ENCODE measurements around the gene METAP1.
"Not testable (repeated sequence)": the region's sequence is repeated elsewhere in the genome, so short reads cannot be mapped to it uniquely, and the experiment has no call there.

Gene METAP1

DNA sequence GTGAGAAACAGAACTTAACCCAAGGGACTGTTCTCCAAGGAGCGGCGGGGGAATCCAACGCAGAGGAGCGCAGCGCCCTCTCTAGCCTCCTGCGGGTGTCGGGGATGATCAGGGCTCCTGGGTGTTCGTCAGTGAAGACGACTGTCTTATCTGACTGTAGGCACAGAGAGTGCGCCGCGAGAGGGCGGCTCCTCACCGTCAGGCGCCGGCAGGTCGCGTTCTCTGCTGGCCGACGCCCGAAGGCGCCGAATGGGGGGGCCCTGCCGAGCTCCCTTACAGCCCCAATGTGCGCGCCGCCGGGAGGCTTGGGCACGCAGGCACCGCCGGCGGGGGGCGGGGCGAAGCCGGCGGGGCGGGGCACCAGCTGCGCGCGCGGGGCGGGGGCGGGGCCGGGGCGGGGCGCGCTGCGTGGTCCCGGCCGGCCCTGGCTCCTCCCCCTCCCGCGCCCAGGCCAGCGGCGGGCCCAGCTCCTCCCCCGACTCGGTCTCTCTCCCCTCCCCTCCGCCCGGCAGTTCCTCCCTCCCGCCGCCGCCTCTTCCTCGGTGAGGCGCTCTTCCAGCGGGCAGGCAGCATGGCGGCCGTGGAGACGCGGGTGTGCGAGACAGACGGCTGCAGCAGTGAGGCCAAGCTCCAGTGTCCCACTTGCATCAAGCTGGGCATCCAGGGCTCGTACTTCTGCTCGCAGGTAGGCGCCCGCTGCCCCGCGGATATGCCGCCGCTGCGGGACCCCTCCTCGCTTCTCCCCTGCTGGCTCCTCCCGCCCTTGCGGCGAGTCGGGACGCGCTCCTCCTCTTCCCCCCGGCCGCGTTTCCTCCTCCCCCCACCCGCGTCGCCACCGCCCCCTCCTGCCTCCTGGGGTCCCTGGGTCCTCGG is at the start of gene METAP1:
Gene METAP1 (plus strand): TSS at position 539 of the 873 bp plus-strand sequence. CDS start 33 bp downstream, at position 572.
- peak; percentile 93 for DNase-seq

DNA sequence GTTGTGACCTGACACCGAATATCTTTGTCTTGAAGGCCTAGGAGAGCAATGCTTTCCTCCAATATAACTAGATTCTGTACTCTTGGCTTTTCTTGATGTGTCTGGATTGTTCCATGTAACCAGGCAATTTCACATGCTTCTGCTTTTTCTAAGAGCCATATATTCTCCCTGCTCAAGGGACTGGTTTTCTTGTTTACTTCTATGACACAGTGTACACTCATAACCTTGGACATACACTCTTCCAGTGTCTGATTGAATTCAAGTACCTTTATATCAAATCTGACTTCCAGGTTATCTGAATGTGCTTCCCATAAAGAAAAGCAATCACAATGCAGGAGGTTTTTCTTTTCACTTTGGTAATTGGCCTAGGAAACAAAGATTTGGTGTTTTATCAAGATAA is 49.2 kb upstream of the METAP1 start:
- DNase-seq: no peak

DNA sequence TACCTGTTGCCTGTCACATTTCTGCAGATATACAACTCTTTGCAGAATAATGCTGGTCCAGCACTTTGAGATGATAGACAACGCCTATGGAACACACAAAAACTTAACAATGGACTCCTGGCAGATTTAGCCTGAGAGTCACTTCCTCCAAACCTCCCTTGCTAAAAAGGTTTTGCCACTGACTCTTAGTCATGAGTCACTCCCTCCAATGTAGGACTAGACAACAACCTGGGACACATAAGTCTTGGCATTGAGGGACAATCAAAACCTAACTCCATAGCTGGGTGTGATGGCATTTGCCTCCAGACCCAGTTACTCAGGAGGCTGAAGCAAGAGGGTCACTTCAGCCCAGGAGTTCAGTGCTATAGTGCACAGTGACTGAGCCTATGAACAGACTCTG is 44.6 kb upstream of the METAP1 start:
- no peak for DNase-seq

DNA sequence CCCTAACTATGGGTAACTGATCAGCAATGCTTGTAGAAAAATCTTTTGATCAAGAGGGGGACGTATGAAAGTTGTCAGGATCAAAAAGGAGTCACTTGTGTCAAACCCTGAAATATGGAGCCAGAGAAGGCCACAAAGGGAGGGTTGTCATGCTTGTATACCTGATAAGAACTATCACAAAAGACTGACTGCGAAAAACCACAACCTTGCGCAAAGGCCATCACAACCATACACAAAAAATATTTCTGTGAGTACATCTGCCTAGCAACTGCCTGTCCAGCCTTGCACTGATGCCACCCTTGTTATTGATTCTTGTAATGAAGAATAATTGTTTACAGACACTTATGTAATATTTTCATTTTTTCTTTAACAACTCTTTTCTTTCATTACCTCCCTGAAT is 43.8 kb upstream of the METAP1 start:
- no peak for DNase-seq

DNA sequence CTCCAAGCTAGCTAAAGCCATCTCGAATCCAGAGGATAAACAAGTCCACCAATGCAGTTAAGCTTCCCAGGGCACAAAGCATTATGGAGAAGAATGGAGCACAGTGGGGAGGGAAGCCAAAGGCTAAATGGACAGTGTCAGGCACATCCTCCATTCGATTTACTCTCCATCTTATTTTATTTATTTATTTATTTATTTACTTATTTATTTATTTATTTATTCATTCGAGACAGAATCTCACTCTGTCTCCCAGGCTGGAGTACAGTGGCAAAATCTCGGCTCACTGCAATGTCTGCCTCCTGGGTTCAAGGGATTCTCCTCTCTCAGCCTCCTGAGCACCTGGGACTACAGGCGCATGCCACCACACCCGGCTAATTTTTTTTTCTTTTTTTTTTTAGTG is 40.3 kb upstream of the METAP1 start:
- no peak for DNase-seq

DNA sequence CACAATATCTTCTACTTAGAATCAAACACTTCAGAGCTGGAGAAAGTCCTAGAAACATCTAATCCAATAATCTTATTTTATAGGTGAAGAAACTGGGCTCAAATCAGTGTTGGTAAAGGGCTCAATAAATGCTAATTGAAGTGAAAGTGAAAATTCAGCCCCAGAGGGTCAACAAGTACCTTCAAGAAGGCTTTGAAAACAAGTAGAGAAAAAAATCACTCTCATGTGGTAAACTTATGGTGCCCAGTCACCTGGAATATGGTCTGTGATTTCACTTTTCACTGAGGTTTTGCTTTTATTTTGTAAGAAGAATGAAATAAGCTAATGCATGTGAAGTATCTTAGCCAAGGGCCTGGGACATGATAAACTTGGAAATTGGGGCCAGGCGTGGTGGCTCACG is 37.5 kb upstream of the METAP1 start:
- DNase-seq: no peak

DNA sequence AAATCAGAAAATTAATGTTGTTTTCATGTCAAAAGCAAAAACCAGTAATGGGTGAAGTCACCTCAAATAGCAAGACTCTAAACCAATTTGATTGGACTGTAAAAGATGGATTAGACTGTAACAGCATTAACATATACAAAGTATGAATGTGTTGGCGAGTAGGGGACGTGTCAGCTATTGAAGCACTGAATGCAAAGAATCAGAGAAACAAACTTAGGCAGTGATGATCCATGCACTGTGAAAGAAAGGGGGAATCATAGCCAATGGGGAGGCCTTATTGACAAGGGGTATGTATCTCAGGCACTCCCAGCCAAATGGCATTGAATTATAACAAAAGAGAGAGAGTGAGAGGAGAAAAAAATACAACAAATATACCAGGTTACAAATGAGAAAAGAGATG is 36.1 kb upstream of the METAP1 start:
- no peak for DNase-seq

DNA sequence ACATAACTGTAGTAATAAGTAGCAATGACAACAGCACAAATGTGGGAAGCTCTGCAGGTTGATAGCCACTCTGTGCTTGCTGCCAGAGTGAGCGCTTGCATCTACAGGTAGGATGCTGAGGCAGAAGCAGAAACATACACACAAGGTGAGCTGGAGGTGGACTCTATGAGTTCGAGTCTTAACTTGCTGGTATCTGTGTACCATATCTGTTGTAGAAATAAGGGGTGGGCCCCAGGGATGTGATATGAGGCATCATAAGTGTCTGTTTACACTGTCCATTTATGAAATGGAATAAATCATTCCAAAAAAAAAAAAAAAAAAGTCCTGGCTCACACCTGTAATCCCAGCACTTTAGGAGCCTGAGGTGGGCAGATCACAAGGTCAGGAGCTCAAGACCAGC is 33.8 kb upstream of the METAP1 start:
- no peak for DNase-seq

DNA sequence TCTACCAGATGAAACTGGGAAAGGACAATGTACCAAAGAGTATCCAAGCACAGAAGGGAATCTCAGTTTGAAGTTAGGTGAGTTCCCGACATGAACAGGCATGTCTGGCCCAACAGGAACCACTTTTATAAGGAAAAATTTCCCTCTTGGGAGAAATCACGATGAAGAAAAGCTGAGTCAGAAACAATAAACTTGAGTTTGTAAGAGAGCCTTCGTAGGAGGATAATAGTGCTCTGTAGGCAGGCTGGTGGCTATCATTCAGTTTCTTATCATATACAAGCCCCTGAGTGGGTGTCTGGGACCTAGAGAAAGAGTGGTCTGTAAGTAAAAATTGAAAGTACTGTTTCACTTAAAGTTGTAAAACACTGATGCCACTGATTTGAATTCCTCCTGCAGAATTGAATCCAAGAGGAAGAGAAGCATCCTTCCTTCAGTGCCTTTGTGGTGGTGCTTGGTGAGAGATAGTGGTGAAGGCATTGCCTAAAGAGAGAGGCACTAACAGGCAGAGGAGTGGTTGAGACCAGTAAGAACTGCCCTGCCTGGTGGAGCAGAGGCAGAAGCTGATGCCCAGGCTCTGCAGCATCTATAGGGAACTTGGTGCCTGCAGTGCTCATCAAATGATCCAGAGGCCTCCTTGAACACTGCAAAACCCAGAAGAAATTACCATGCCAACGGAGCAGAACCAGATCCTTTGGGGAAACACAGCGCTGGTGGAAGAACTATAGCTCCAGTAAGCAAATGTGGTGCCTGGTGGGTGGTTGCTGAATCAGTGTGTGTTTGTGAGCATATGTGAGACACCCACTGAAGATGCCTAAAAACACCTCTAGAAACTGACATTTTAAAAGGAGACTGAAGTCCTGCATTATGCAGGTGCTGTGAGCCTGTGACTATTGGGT is 31.7 kb upstream of the METAP1 start:
- no peak for DNase-seq

DNA sequence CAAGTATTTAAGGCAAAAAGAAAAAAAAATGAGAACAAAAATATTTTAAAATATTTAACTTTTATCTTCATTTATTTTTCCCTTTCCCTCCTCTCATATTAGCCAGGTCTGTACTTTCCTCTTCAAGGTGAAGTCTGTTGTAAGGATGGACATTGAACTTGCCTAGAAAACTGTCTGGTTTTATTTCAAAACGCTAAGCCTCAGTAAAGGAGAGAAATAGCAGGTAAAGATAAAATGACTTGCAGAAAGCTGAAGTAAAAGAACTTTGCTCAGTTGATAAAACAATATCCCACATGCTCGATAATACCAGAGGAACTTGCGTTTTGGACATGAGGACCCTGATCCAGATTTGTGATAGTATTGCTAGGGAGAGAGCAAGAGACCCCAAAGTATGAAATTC is 28.6 kb upstream of the METAP1 start:
- DNase-seq: no peak

DNA sequence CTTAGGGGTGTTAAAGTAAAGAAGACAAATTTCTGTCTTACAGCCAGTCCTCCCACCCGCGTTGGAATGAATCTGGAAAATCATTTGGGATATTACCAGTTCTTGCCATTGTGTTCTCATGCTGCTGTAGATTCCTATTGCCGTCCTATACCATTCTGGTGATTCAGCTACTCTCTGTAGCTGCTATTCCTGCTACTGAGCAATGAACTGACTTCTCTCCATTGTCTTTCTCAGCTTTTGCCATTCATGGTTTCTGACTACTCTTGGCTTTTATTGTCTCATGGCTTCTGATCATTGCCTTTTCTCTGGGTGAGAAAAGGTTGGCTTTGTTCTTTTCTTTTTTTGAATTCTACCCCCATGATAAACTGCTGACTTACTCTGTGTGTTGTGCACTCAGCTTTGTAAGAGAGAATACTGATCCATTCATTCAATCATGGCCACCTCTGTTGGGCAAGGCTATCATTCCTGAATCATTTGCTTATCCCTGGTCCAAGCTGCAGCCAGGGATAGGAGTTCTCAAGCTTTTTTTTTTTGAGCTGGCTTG is 27.7 kb upstream of the METAP1 start:
- no peak for DNase-seq

DNA sequence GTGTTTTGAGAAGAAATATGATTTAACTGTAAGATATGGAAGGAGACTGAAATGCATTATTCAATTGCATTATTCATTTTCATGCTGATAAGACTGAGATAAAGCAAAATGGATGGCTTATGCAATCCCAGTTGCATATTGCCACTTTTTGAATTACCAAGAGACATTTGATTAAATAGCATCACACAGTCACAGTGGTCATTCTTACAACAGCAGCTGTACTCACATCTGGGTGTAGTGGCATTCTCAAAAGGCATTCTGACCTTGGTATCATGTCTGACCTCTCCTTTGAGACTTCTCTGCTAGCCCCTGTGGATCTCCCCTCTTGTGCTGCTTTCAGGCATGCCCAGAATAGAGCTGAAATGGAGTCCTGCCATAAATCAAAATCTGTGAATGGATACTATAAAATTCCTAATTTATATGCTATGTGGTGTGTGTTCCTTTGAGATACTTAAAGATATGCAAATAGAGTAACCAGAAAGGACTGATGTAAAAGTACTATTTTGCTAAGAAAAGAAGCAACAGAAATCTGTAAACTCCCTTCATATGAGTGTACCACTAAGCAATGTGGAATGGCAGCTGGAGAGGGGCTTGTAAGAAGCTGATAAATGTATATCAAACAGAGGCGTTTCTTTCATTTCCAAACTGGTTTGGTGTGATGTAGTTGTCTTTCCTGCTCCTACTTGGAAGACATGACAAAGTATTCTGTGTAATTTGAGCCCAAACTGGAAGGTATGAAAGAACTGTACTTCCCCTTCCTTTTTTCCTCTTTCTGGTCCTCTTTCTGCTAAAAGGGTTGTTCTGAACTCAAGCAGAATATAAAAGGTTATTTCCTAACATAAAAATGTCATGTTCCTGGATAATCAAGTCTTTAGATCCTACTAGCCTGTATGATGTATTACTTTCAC is 25.4 kb upstream of the METAP1 start:
- DNase-seq: no peak

DNA sequence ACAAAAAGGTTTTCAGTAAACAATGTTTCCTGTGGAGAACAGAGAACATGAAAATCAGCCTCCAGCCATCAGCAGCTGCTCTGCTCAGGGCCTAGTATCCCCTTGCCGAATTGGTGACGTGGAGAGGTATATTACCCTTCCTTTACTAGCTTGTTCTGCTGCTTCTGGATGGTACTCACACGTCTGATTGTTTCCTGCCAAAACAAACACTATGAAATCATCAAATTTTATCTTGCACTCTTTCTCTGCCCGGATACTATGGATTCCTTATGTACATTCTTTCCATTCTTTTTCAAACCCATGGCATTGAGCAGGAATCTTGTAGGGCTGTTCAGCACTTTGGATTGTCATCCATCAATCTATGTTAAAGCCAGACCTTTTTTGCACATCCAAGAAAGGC is 18.8 kb upstream of the METAP1 start:
- no peak for DNase-seq

DNA sequence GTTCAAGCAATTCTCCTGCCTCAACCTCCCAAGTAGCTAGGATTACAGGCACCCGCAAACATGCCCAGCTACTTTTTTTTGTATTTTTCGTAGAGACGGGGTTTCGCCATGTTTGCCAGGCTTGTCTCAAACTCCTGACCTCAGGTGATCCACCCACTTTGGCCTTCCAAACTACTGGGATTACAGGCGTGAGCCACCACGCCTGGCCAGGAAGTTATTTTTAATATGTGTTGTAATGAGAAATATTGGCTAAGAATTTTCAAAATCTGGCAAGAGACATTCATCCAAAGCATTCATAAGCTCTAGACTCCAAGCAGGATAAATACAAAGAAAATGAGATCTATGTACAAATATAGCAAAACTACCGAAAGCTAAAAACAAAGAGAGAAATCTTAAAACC is 18.0 kb upstream of the METAP1 start:
- no peak for DNase-seq

DNA sequence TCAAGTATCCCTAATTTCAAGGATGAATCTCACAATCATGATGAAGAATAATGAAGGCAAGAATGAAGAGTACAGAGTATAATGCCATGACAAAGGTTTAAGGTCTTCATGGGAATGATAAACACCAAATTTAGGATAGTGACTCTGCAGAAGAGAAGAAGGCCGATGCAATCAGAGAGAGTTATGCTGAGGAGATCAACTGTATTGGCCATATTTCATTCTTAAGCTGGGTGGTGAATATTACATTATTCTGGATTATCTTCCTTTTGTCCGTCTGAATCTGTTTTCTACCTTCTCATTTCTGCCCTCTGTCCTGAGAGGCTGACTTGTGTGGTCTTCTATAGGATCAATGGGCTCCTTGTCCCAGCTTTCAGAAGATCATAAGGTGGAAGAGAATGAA is 7.8 kb upstream of the METAP1 start:
- no peak for DNase-seq

DNA sequence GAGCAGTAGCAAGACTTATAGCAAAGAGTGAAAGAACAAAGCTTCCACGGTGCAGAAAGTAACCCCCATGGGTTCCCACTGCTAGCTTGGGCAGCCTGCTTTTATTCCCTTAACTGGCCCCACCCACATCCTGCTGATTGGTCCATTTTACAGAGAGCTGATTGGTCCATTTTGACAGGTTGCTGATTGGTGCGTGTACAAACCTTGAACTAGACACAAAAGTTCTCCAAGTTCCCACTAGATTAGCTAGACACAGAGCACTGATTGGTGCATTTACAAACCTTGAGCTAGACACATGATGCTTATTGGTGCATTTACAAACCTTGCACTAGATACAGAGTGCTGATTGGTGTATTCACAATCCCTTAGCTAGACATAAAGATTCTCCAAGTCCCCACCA is 2.7 kb upstream of the METAP1 start:
- DNase-seq: not testable (repeated sequence)

DNA sequence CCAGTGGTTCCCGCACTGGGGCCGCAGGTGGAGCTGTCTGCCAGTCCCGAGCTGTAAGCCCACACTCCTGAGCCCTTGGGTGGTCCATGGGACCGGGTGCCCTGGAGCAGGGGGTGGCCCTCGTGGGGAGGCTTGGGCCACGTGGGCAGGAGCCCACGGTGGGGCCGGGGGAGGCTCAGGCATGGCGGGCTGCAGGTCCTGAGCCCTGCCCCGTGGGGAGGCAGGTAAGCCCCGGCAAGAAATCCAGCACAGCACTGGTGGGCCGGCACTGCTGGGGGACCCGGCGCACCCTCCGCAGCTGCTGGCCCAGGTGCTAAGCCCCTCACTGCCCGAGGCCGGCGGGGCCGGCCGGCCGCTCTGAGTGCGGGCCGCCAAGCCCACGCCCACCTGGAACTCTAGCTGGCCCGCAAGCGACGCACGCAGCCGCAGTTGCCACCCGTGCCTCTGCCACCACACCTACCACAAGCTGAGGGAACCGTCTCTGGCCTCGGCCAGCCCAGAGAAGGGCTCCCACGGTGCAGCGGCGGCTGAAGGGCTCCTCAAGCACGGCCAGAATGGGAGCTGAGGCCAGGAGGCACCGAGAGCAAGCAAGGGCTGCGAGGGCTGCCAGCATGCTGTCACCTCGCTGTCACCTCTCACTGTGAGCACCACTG is 2.0 kb upstream of the METAP1 start:
- no peak for DNase-seq

DNA sequence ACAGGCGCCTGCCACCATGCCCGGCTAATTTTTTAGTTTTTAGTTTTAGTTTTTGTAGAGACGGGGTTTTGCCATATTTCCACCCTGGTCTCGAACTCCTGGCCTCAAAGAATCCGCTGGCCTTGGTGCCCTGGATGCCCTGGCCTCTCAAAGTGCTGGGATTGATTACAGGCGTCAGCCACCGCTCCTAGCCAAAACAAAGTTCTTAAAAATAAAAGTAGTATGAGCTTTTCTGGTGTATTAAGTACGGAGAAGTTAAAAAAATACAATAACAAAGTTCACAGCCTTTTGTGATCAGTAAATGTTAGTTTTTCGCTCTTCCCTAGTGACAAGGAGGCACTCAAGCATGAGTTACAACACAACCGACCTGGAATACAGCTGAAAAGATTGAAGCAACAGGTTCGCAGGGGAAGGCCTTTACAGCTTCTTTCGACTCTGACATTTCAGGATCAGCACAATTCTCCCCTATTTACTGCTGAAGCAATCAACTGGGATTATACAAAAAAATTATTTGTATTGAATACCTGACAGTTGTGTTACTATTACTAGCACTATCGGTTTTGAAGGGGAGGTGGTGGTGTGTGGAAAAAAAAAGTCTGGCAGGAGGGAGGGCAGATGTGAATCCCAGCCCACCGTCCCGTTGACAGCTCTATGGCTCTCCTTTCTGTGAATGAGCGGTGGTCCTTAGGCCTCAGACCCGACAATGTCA is 893 bp upstream of the METAP1 start:
- DNase-seq: no peak

DNA sequence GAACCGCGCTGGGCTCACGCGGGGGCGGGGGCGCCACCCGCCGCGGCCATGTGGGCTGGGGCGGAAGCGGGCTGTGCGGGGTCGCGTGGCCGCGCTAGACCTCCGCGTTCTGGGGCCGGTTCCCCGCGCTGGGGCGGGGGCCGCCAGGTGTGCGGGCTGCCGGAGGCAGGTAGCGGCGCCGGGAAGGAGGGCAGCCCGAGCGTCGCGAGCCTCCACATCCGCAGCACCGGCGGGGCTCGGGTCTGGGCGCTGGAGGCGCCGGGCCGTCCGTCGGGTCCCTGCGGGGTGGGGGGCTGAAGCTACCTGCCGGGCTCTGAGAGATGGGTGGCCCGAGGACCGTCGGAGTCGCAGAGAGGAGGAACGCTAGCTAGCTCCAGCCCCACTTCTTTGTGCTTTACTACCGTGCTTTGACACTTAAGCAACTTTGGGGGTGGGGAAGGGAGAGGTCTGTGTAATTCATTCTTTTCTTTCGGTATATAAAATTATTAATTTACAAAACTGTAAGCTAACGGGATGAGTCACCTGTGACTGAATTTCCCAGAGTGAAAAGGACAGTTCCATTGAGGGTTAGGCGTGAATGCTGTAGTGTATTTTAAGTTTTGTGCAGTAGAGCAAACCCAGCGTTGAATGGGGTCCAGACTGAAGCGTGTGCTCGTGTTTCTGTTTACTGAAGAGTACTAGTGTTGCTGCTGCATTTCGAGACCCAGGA is 689 bp downstream of the METAP1 start:
- DNase-seq: peak; percentile 47

DNA sequence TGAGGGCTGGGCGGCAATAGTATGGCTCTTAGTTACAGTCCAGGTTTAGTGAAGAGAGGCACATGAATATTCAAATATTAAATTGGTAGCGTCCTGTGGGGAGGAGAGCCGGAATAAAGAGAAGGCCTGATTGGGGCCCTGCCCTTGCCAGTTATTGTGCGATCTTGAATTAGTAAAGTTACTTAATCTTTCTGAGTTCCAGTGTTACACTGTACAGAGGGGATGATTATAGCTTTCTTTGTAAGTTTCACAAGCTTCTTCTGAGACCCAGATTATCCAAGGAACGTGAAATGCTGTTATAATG is 1.2 kb downstream of the METAP1 start:
- DNase-seq: no peak

DNA sequence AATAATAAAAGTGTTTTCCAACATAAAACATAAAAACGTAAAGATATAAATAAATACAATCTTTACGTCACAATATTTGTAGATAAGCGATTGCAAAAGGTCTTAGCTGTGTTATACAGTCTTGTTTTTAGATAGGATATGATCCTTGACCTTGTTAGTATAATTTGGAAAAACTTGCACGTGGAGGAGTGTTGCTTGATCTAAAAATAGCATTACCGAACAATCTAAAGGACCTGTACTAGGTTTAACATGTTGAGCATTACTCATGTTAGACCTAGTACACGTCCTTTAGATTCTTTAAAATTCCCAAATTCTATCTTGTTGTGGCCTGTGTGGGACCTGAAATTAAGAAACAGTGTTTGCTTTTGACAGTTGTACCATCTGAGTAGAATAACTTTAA is 1.6 kb downstream of the METAP1 start:
- DNase-seq: no peak
